ENCODE data around the gene EHMT1.

DNA sequence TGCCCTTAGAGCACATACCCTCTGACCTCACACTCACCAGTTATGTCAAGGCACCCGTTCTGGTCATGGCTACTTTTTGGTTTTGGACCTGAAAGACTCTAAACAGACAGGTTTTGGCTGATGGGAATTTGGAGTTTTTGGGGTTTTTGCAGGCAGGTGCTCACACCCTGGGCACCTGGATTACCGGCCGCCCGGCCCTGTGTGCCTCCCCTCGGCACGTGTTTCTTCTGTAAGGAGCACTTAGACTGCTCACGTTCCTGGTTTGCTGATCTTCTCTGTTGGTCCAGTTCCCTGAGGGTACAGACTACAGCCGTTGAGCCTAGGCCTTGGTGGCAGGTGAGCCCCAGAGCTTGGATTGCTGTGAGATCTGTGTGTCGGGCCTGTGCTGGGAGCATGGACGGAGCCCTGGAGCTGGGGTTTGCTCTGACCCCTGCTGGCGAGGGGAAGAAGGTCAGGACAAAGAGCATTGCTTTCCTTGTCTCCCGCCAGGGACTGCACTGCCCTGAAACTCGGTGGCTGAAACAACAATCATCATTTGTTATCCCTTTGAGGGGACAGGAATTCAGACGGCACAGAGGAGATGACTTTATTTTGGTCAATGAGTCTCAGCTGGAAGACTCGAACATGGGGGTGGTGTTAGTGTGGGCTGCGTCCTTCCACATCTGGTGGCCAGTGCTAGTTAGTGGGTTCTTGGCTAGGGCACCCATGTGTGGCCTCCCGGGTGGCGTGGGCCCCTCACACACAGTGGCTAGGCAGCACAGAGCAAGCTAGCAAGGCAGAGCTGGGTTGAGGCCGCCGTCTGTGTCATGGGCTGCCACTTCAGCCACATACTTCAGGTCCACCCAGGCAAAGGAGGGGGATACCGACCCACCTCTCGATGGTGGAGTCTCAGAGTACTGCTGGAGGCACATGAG is 76.4 kb downstream of the EHMT1 start:
- no peak for TF ChIP-seq CEBPB (IDR thresholded peaks at IDR 0.05; ENCODE audit: low read depth, low read length)
- TF ChIP-seq, protein P1, sequence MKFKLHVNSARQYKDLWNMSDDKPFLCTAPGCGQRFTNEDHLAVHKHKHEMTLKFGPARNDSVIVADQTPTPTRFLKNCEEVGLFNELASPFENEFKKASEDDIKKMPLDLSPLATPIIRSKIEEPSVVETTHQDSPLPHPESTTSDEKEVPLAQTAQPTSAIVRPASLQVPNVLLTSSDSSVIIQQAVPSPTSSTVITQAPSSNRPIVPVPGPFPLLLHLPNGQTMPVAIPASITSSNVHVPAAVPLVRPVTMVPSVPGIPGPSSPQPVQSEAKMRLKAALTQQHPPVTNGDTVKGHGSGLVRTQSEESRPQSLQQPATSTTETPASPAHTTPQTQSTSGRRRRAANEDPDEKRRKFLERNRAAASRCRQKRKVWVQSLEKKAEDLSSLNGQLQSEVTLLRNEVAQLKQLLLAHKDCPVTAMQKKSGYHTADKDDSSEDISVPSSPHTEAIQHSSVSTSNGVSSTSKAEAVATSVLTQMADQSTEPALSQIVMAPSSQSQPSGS (IDR thresholded peaks at IDR 0.05; ENCODE audit: low read length) = no peak
- TF ChIP-seq, protein P2, sequence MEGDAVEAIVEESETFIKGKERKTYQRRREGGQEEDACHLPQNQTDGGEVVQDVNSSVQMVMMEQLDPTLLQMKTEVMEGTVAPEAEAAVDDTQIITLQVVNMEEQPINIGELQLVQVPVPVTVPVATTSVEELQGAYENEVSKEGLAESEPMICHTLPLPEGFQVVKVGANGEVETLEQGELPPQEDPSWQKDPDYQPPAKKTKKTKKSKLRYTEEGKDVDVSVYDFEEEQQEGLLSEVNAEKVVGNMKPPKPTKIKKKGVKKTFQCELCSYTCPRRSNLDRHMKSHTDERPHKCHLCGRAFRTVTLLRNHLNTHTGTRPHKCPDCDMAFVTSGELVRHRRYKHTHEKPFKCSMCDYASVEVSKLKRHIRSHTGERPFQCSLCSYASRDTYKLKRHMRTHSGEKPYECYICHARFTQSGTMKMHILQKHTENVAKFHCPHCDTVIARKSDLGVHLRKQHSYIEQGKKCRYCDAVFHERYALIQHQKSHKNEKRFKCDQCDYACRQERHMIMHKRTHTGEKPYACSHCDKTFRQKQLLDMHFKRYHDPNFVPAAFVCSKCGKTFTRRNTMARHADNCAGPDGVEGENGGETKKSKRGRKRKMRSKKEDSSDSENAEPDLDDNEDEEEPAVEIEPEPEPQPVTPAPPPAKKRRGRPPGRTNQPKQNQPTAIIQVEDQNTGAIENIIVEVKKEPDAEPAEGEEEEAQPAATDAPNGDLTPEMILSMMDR (IDR thresholded peaks at IDR 0.05; ENCODE audit: control extremely low read depth in 1 of 3, insufficient read depth in 1 of 3, low read depth in 1 of 3, low read length in 3 of 3) = peak; percentile 92 to 97 (median 95)
- TF ChIP-seq, protein P3, sequence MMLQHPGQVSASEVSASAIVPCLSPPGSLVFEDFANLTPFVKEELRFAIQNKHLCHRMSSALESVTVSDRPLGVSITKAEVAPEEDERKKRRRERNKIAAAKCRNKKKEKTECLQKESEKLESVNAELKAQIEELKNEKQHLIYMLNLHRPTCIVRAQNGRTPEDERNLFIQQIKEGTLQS (IDR thresholded peaks at IDR 0.05; ENCODE audit: insufficient read depth, low read depth, low read length) = no peak
- no peak for TF ChIP-seq POLR2AphosphoS5 (IDR thresholded peaks at IDR 0.05; ENCODE audit: low read depth, low read length)

Measured in H1 (cell line).